ENCODE measurements around the gene FOLR2.

The FOLR2 gene

GRCh38 chr11:72230764-72231365 lies 14.3 kb downstream of the FOLR2 start:
- no peaks in the 10 kb centered on the region for H3K9me3 ChIP-seq
- H3K36me3 ChIP-seq: peaks cover 78 to 96% (median 84%) of the 10 kb centered on the region in 3 donors
- H3K4me1 ChIP-seq: peaks cover 0 to 28% (median 15%) of the 10 kb centered on the region in 4 donors
- no peaks in the 10 kb centered on the region for H3K27me3 ChIP-seq
- DNase-seq: no peak
- no peak overlapping the region for H3K27ac ChIP-seq
- no peak overlapping the region for H3K4me3 ChIP-seq
- intact Hi-C loops (cut with DNase I; ENCODE audit: low total_unique reads): no loop called here
- TF ChIP-seq, protein P1, sequence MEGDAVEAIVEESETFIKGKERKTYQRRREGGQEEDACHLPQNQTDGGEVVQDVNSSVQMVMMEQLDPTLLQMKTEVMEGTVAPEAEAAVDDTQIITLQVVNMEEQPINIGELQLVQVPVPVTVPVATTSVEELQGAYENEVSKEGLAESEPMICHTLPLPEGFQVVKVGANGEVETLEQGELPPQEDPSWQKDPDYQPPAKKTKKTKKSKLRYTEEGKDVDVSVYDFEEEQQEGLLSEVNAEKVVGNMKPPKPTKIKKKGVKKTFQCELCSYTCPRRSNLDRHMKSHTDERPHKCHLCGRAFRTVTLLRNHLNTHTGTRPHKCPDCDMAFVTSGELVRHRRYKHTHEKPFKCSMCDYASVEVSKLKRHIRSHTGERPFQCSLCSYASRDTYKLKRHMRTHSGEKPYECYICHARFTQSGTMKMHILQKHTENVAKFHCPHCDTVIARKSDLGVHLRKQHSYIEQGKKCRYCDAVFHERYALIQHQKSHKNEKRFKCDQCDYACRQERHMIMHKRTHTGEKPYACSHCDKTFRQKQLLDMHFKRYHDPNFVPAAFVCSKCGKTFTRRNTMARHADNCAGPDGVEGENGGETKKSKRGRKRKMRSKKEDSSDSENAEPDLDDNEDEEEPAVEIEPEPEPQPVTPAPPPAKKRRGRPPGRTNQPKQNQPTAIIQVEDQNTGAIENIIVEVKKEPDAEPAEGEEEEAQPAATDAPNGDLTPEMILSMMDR (IDR thresholded peaks at IDR 0.05): no peak

DNA sequence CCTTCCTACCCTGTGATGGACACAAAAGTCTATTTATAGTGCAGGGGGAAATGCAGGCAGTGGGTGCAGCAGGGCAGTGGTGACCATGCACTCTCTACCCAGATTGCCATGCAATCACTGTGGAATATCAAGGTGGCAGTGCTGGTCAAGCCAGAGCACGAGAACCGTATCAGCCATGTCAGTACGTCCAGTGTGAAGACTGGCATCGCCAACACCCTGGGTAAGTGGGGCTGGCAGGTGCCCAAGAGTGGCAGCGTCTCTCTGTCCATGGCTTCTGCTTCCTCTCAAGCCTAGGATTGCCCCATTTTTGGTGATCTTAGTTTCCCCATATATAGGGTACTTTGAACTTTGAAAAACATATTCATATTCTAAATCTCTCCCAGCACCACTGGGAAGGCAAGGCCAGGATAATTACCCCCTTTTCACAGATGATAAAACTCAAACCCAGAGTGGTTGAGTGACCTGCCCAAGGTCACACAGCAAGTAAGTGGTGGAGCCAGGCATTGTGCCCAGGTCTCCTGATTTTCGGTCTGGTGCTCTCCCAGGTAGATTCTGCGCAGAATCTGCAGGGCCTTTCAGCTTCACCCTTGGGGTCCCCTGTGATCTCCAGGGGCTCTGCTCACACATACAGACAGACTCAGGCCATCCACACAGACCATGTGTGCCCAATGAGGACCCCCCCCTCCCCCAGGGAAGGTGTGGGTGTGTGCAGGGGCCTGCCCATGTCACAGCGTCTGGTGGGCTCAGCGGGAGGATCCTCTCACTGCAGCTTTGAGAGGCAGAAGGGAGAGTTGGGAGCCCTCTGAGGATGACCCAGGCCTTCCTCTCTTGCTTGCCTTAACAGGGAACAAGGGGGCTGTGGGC lies 15.0 kb downstream of the FOLR2 start:
- Histone ChIP-seq H3K36me3 (peaks cover 85 to 100% (median 88%) of the 10 kb centered on the region in 3 donors), H3K4me1 (peaks cover 0 to 21% (median 10%) of the 10 kb centered on the region in 4 donors), H3K9me3 (no peaks in the 10 kb centered on the region), H3K27me3 (no peaks in the 10 kb centered on the region), H3K27ac (no peak overlapping the region), H3K4me3 (no peak overlapping the region)
- intact Hi-C loops (cut with DNase I; ENCODE audit: low total_unique reads): no loop called here
- DNase-seq: no peak
- TF ChIP-seq, protein P1 (IDR thresholded peaks at IDR 0.05): no peak

DNA sequence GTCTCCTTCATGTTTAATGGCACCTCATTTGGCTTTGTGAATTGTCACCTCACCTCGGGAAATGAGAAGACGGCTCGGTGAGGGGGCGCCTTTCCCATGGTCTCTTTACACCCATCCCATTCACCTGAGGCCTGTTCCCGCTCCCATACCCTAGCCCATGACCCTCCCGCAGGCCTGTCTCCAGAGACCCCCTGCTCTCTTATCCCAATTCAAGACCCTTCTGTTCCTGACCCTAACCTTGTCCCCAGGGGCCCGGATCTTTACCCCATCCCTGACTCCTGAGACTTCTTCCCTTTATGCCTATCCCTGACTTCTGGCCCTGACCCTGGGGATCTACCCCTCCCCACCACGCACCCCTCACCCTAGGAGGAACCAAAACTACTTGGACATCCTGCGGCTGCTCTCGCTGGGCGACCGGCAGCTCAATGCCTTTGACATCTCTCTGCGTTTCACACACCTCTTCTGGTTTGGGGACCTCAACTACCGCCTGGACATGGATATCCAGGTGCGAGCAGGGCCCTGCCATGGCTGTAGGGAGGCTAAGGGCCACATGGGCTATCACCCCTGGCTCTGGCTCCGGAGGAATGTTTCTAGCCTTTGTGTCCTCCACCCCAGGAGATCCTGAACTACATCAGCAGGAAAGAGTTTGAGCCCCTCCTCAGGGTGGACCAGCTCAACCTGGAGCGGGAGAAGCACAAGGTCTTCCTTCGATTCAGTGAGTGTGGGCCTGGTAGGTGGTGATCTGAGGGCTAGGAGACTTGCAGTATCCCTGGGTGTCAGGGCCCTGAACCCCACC lies 15.9 kb downstream of the FOLR2 start:
- H3K27ac ChIP-seq: no peak overlapping the region
- no peak for DNase-seq
- TF ChIP-seq, protein P1 (IDR thresholded peaks at IDR 0.05): no peak
- no peaks in the 10 kb centered on the region for H3K27me3 ChIP-seq
- no peaks in the 10 kb centered on the region for H3K9me3 ChIP-seq
- H3K4me1 ChIP-seq: peaks cover 0 to 13% (median 5%) of the 10 kb centered on the region in 4 donors
- intact Hi-C loops (cut with DNase I; ENCODE audit: low total_unique reads): no loop called here
- no peak overlapping the region for H3K4me3 ChIP-seq
- peaks cover 87 to 100% (median 93%) of the 10 kb centered on the region in 3 donors for H3K36me3 ChIP-seq

DNA sequence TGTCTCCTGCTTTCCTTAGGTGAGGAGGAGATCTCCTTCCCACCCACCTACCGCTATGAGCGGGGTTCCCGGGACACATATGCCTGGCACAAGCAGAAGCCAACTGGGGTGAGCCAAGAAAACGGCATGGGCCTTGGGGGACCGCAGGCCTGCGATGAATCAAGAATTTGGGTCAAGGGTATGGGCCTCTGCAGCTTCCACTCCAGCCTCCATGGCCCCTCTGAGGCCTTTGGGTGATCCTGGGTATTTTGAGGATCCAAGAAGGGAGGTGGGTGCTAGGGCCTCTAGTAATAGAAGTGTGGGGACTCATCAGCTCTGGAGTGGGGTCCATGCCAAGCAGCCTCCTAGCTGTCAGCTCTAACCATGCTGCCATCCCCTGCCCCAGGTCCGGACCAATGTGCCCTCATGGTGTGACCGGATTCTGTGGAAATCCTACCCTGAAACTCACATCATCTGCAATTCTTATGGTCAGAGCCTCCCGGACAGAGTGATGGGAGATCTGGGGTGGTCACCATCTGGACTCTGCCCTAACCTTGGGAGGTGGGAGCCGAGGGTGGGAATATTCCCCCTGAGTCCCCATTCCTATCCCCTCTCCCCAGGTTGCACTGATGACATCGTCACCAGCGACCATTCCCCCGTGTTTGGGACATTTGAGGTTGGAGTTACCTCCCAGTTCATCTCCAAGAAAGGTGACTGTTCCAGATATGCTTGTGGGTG lies 16.6 kb downstream of the FOLR2 start:
- no peak overlapping the region for H3K4me3 ChIP-seq
- H3K27ac ChIP-seq: no peak overlapping the region
- TF ChIP-seq, protein P1 (IDR thresholded peaks at IDR 0.05): no peak
- peaks cover 0 to 12% (median 6%) of the 10 kb centered on the region in 4 donors for H3K4me1 ChIP-seq
- peak in 1 of 2 donors; percentile 51 for DNase-seq
- H3K9me3 ChIP-seq: no peaks in the 10 kb centered on the region
- no peaks in the 10 kb centered on the region for H3K27me3 ChIP-seq
- peaks cover 89 to 100% (median 96%) of the 10 kb centered on the region in 3 donors for H3K36me3 ChIP-seq
- intact Hi-C loops (cut with DNase I; ENCODE audit: low total_unique reads): no loop called here
